NCI-H1092 treated with DMSO at 0.1 percent for 48 hours (cell line): ENCODE measurements around the gene BCAR1.
"Not testable (repeated sequence)": the region's sequence is repeated elsewhere in the genome, so short reads cannot be mapped to it uniquely, and the experiment has no call there.

Source experiments
- DNase-seq: peaks from one replicate; lab custom pipeline; 2025; lab: John Stamatoyannopoulos, UW

BCAR1 gene

GRCh38 chr16:75271441-75272096, 20.1 kb upstream of the BCAR1 start:
- no peak for DNase-seq

DNA sequence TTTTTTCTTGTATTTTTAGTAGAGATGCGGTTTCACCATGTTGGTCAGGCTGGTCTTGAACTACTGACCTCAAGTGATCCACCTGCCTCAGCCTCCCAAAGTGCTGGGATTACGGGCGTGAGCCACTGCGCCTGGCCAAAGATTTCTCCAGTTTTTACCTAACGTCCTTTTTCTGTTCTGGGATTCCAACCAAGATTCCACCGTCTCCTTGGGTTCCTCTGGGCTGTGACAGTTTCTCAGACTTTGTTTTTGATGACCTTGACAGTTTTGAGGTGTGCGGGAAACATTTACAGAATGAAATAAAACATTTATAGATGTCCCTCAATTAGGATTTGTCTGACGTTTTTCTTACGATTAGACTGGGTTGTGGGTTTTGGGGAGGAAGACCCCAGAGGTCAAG, 17.9 kb upstream of the BCAR1 start:
- not testable (repeated sequence) for DNase-seq

GRCh38 chr16:75267631-75268264, 16.3 kb upstream of the BCAR1 start:
- peak; percentile 94 for DNase-seq

GRCh38 chr16:75266738-75267630, 15.6 kb upstream of the BCAR1 start:
- DNase-seq = peak; percentile 74

GRCh38 chr16:75265911-75266701, 14.7 kb upstream of the BCAR1 start:
- DNase-seq = peak; percentile 20

- DNase-seq = no peak
Observed at GRCh38 chr16:75264999-75265910, 13.8 kb upstream of the BCAR1 start.

GRCh38 chr16:75264457-75264998, 13.1 kb upstream of the BCAR1 start:
- DNase-seq = peak; percentile 78

DNA sequence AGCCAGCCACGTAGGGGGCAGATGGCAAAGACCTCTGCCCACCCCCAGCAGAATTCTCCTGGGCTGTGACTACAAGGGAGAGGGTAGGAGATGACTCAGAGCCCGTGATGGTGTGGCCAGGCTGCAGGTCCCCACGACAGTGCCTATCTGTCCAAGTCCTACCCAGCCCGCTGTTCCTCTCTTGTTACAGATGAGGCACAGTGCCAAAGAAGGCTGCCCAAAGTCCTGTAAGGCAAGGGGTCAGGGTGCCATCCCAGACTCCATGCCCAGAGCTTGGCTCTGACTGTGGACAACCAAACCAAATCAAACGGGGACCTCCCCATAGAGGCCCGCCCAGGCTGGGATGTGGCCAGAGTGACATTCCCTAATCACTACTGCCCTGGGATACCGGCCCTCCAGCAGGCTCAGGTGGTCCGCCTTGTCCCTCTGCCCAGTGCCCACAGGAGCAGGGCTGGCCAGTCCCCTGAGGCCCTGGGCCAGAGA, 12.6 kb upstream of the BCAR1 start:
- peak; percentile 37 for DNase-seq

- no peak for DNase-seq
Observed at GRCh38 chr16:75263291-75263962, 12.0 kb upstream of the BCAR1 start.

- no peak for DNase-seq
Observed at GRCh38 chr16:75262800-75263127, 11.3 kb upstream of the BCAR1 start.

DNA sequence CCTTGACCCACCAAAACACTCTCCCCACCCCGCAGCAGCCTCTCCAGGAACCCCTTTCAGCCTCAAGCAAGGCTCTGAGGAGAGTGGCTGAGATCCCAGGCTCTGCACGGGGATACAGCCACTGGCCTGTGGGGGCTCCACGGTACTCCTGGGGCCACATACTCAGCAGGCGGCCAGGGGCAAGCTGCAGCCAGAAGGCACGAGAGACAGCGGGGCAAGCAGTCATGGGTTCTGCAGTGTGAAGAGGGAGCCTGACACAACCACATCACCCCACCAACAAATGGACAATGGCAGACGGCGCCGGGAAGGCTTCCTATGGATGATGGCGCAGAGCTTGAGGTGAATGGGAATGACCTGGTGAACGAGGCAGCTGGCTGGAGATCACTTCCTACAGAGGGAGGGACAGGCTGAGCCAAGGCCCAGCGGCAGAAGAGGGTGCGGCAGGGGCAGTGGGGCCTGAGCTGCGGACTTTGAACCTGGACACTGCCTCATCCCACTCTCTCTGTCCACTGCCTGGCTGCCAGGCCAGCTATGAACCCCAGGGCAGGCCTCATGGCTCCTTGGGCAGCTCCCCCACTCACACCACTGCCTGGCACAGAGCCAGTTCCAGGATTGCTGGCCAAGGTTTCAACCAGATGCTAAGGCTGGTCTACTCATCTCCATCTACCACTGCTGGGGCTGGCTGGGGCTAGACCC, 10.8 kb upstream of the BCAR1 start:
- DNase-seq = peak; percentile 22

- DNase-seq = no peak
Observed at GRCh38 chr16:75261590-75262078, 10.2 kb upstream of the BCAR1 start.

DNA sequence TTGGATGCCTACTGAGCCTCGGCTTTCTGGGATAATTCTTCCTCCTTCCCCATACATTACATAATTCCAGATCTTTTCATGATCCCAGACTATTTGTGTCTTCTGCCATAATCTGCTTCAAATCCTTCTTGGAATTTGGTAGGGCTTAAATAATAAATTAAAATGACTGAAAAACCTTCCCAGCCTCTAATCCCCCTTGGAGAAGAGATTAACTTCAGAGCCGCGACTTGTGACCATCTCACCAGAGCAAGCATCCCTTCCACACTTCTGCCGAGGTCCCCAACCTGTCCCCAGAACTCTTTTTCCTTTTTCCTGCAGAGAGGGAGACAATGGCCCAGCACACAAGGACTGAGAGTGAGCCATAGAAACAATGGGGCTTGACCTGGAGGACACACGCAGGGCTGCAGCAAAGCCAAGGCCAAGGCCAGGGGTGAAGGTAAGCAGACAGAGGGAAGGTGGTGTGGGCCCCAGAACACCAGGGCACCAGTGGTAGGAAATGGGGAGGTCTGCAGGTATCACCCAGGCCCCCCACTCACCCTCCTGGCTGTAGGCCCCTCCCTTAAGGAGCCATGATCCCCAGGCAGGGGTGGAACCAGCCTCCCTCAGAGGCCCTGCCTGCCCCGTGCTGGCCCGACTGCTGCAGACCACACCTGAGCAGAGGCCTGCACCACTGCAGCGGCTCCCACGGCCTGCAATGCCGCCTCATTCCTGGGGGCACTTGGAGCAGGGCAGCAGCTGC, 9.6 kb upstream of the BCAR1 start:
- DNase-seq = no peak

DNA sequence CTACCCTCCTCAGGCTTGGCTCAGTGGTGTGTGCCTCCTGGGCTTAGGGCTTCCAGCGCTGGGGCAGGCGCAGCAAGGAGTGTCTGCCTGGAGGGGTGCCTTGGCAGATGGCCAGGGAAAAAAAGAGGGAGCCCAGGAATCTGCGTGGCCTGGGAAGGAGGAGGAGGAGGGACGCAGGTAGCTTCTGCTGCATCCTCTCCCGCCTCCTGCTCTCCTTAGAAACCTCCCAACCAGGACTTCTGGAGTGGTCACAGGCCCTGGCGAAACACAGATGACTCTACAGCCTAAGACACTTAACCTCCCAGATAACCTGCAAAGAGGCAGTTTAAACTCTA, 7.3 kb upstream of the BCAR1 start:
- no peak for DNase-seq

GRCh38 chr16:75257886-75258806, 6.7 kb upstream of the BCAR1 start:
- DNase-seq = no peak

GRCh38 chr16:75256696-75257343, 5.4 kb upstream of the BCAR1 start:
- peak; percentile 6 for DNase-seq

DNA sequence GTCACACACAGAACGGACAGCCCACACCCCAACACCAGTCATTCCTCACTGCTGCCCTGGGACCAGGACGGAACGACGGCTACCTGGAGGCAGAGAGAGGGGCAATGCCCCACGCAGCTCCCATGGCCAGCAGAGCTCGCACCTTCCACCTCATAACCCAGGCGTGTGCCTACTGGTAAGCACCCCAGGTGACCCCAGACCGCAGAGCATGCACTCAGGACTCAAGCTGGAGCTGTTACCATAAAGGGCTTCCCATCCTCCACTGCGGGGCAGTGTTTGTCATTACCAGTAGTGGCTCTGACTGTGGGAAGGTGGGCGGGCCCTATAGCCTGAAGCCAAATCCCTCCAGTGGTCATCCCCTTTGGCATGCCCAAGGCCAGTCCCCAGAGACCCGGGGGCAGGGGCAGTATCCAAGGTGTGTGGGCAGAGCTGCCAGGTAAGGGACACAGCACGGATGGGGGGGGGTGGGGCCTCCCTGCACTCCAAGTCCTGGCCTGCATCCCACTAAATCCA, 4.7 kb upstream of the BCAR1 start:
- no peak for DNase-seq
